Measurements from ENCODE around the gene ISG20.

Gene ISG20

DNA sequence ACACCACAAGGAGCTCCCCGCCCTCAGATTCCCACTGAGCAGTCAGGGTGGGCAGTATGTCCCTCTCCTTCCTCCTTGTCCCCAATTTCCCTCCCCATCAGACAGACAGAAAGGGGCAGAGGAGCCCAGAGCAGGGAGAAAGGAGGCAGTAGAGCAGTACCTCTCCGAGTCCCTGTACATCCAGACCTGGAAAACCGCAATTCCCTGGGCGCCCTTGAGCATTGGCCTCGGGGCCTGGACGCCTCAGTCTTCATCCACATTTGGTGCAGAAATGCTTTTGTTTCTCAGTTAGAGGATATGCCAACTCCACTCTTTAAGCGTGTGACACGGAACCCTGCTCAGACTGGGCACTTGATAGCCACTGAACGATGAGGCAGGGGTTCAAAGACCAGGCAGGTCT, 5.9 kb downstream of the ISG20 start:
- H3K36me3 ChIP-seq: no peaks in the 10 kb centered on the region
- no peaks in the 10 kb centered on the region for H3K9me3 ChIP-seq
- peak in 1 of 2 donors; percentile 27 for DNase-seq
- TF ChIP-seq, protein P1, sequence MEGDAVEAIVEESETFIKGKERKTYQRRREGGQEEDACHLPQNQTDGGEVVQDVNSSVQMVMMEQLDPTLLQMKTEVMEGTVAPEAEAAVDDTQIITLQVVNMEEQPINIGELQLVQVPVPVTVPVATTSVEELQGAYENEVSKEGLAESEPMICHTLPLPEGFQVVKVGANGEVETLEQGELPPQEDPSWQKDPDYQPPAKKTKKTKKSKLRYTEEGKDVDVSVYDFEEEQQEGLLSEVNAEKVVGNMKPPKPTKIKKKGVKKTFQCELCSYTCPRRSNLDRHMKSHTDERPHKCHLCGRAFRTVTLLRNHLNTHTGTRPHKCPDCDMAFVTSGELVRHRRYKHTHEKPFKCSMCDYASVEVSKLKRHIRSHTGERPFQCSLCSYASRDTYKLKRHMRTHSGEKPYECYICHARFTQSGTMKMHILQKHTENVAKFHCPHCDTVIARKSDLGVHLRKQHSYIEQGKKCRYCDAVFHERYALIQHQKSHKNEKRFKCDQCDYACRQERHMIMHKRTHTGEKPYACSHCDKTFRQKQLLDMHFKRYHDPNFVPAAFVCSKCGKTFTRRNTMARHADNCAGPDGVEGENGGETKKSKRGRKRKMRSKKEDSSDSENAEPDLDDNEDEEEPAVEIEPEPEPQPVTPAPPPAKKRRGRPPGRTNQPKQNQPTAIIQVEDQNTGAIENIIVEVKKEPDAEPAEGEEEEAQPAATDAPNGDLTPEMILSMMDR (IDR thresholded peaks at IDR 0.05): no peak
- H3K27ac ChIP-seq: no peak overlapping the region
- peaks cover 0 to 31% (median 3%) of the 10 kb centered on the region in 4 donors for H3K4me1 ChIP-seq
- H3K27me3 ChIP-seq: no peaks in the 10 kb centered on the region
- H3K4me3 ChIP-seq: no peak overlapping the region
- intact Hi-C loops (cut with DNase I; ENCODE audit: low total_unique reads): no loop called here

DNA sequence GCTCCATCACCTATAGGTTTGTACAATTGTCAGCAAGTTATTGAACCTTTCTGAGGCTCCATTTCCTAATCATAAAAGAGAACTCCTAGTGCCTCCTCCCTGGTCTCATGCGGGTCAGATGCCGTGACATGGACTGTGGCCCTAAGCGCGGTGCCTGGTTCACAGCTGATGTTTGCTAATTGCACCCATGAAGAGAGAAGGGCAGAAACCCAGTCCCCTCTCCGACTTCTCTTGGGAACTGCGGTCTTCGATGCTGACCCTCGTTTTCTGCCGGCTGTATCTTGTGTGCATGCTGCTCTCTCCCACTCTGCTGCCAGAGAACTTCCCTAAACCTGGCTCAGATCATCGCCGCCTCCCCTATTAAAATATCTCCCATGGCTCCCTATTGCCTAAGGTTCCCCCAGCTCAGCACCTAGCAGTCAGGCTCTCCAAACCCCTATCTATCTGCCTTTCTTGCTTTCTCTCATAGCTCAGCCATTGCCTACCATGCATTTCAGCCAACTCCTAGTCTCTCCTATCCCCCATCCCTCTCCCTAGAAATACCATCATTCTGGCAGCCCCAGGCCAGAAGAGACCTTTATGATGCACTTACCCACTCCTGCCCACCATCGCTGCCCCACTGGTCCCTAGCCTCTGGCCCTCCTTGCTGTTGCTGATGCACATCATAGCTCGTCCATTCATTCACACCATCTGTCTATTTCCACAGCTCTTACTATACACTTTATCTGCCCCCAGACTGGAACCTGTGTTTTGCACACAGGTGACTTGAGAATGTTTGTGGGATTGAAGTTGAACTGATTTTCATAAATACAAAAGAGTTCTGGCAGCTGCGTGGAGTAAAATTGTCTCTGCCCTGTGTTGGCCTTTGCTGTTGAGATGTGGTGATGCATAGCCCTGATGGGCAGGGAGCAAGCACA, 6.6 kb downstream of the ISG20 start:
- Histone ChIP-seq H3K9me3 (no peaks in the 10 kb centered on the region), H3K4me1 (peaks cover 0 to 27% (median 0%) of the 10 kb centered on the region in 4 donors), H3K36me3 (no peaks in the 10 kb centered on the region), H3K4me3 (no peak overlapping the region), H3K27me3 (no peaks in the 10 kb centered on the region), H3K27ac (no peak overlapping the region)
- TF ChIP-seq, protein P1 (IDR thresholded peaks at IDR 0.05): no peak
- DNase-seq: peak in 1 of 2 donors; percentile 50
- intact Hi-C loops (cut with DNase I; ENCODE audit: low total_unique reads): no loop called here

DNA sequence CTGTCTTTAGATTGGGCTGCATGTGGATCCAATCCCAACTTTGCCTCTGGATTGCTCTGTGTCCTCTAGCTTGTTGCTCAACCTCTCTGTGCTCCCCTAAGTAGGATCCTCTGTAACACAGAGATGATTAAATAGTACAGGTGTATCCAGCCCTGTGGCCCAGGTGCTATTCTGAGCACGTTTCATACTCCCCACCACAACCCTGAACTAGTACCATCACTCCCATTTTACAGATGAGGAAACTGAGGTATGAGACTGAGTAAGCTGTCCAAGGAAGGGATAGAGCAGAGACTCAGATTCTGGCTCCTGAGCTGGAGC, 7.2 kb downstream of the ISG20 start:
- H3K27ac ChIP-seq: no peak overlapping the region
- no peaks in the 10 kb centered on the region for H3K27me3 ChIP-seq
- H3K9me3 ChIP-seq: no peaks in the 10 kb centered on the region
- H3K4me3 ChIP-seq: no peak overlapping the region
- TF ChIP-seq, protein P1 (IDR thresholded peaks at IDR 0.05): no peak
- DNase-seq: no peak
- intact Hi-C loops (cut with DNase I; ENCODE audit: low total_unique reads): no loop called here
- H3K36me3 ChIP-seq: no peaks in the 10 kb centered on the region
- H3K4me1 ChIP-seq: peaks cover 0 to 27% (median 0%) of the 10 kb centered on the region in 4 donors

DNA sequence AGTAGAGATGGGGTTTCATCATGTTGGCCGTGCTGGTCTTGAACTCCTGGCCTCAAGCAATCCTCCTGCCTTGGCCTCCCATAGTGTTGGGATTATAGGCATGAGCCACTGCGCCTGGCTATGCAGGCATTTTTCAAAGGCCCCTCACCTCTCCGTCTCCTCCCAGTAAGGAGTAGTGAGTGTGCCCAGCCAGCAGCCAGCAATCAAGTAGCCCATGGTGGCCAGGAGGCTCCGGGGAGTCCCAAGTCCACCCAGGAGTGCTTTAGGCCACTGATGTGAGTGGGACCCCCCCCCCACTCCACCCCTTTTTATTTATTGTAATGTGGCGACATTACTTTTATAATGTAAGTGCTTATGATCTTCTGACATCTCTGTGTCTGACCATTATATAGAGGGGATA, 8.1 kb downstream of the ISG20 start:
- Histone ChIP-seq H3K4me3 (no peak overlapping the region), H3K4me1 (peaks cover 0 to 27% (median 0%) of the 10 kb centered on the region in 4 donors), H3K9me3 (no peaks in the 10 kb centered on the region), H3K36me3 (no peaks in the 10 kb centered on the region), H3K27me3 (no peaks in the 10 kb centered on the region), H3K27ac (no peak overlapping the region)
- TF ChIP-seq, protein P1 (IDR thresholded peaks at IDR 0.05): no peak
- intact Hi-C loops (cut with DNase I; ENCODE audit: low total_unique reads): no loop called here
- DNase-seq: peak in 1 of 2 donors; percentile 31

DNA sequence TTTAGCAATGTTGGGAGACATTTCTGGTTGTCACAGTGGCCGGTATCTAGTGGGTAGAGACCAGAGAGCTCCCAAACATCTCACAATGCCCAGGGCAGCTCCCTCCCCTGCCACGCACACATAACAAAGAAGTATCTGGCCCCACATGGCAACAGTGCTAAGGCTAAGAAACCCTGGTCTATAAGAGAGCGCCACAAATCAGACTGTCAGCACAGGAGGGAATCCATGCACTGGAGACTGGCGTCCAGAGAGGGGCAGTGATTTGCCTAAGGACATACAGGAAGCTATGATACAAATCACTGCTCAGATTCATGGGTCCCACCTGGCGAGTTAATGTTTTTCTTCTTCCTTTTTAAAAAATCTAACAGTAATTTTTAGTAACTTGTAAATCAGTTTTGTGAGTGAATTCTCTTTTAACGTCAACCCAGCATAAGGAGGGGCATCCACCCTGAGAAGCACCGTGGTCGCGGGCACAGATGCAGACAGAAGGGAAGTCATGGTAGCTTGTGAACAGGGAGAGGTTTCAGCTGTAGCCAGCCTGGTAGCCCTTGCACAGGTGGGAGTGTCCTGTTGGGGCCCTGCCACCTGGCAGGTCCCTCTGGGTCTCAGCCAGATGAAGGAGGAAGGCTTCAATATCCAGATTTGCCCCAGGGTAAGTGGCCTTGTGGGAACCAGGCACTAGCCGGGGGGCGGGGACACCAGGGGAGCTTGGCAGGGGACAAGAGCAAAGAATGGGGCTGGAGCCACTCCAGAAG, 8.7 kb downstream of the ISG20 start:
- TF ChIP-seq, protein P1 (IDR thresholded peaks at IDR 0.05): no peak
- Histone ChIP-seq H3K4me3 (no peak overlapping the region), H3K36me3 (no peaks in the 10 kb centered on the region), H3K9me3 (no peaks in the 10 kb centered on the region), H3K4me1 (peaks cover 0 to 27% (median 0%) of the 10 kb centered on the region in 4 donors), H3K27me3 (no peaks in the 10 kb centered on the region), H3K27ac (no peak overlapping the region)
- intact Hi-C loops (cut with DNase I; ENCODE audit: low total_unique reads): no loop called here
- peak in 1 of 2 donors; percentile 55 for DNase-seq

All from tibial artery (tissue), 4 donors.